ENCODE data around the gene CPAMD8. TPM values are rescaled to one million over a fixed set of nuclear protein-coding genes. Genes with fewer than 3 reads are reported as not detected.

CPAMD8 gene
- total RNA-seq, 1 donor from 2014 or later: 82.5 TPM

- no peak for DNase-seq (ENCODE audit: low spot score in 2 of 2)
- H3K4me3 ChIP-seq: no peak overlapping the region
- H3K9me3 ChIP-seq: no peaks in the 10 kb centered on the region
- intact Hi-C loops (cut with DNase I): no loop called here
- TF ChIP-seq CTCF (IDR thresholded peaks at IDR 0.05): no peak
- no peak overlapping the region for H3K27ac ChIP-seq
- peaks cover 88 to 99% of the 10 kb centered on the region in 2 donors for H3K36me3 ChIP-seq
- H3K27me3 ChIP-seq: no peaks in the 10 kb centered on the region
- no peaks in the 10 kb centered on the region for H3K4me1 ChIP-seq
These were observed 177.4 kb downstream of the CPAMD8 start for GRCh38 chr19:16849168-16849567.

GRCh38 chr19:16847430-16847829 lies 179.2 kb downstream of the CPAMD8 start:
- Histone ChIP-seq H3K9me3 (no peaks in the 10 kb centered on the region), H3K36me3 (peaks cover 83 to 99% of the 10 kb centered on the region in 2 donors), H3K27me3 (no peaks in the 10 kb centered on the region), H3K27ac (no peak overlapping the region), H3K4me3 (no peak overlapping the region), H3K4me1 (no peaks in the 10 kb centered on the region)
- no peak for TF ChIP-seq CTCF (IDR thresholded peaks at IDR 0.05)
- no peak for DNase-seq (ENCODE audit: low spot score in 2 of 2)
- intact Hi-C loops (cut with DNase I): no loop called here

- H3K4me3 ChIP-seq: no peak overlapping the region
- DNase-seq (ENCODE audit: low spot score in 2 of 2): no peak
- H3K36me3 ChIP-seq: peaks cover 83 to 99% of the 10 kb centered on the region in 2 donors
- no peaks in the 10 kb centered on the region for H3K9me3 ChIP-seq
- no peaks in the 10 kb centered on the region for H3K4me1 ChIP-seq
- no peak for TF ChIP-seq CTCF (IDR thresholded peaks at IDR 0.05)
- intact Hi-C loops (cut with DNase I): no loop called here
- no peak overlapping the region for H3K27ac ChIP-seq
- H3K27me3 ChIP-seq: no peaks in the 10 kb centered on the region
These were observed 179.7 kb downstream of the CPAMD8 start for GRCh38 chr19:16846901-16847300.

Other genes with a start within 250 kb of the CPAMD8 start
- 72.3 TPM for gene SIN3B, start 197.4 kb downstream of the CPAMD8 start, total RNA-seq
- 7.6 TPM for gene F2RL3, start 137.8 kb downstream of the CPAMD8 start, total RNA-seq
- gene HAUS8, start 48.6 kb upstream of the CPAMD8 start, total RNA-seq: 4.3 TPM
- gene MYO9B, start 49.0 kb upstream of the CPAMD8 start, total RNA-seq: 182 TPM
- gene USE1, start 188.5 kb upstream of the CPAMD8 start, total RNA-seq: 234 TPM
- 13.7 TPM for gene OCEL1, start 199.4 kb upstream of the CPAMD8 start, total RNA-seq
- gene NR2F6, start 219.1 kb upstream of the CPAMD8 start, total RNA-seq: 181 TPM
- 12.3 TPM for gene USHBP1, start 237.9 kb upstream of the CPAMD8 start, total RNA-seq
- gene BABAM1, start 240.6 kb upstream of the CPAMD8 start, total RNA-seq: 85.5 TPM